Effector memory CD8-positive, alpha-beta T cell (primary cell): ENCODE measurements around the gene RPS21.
A peak's percentile ranks its signal among the peaks of the same experiment; 100 is the strongest.

Experiments used
- ATAC-seq: fragments of 150-1000 bp; cut with Tn5 transposase; replicated peaks from 2 replicates; pipeline ENCODE4 v1.10.0; 2021; ENCODE audit warnings: mild to moderate bottlenecking, moderate library complexity
- DNase-seq, 3 experiments: peaks; one replicate each; pipeline ENCODE4 v3.0.0; 2021
- H3K27ac Mint-ChIP-seq, 2 donors: one replicate each; pipeline ENCODE4 v1.8.0; 2022; ENCODE audit warnings: mild to moderate bottlenecking in 2 of 2, mixed read lengths in 2 of 2, moderate library complexity in 2 of 2
- H3K27me3 Mint-ChIP-seq, 2 donors: one replicate each; pipeline ENCODE4 v1.8.0; 2022; ENCODE audit warnings: mixed read lengths in 2 of 2
- H3K36me3 Mint-ChIP-seq: one replicate; pipeline ENCODE4 v1.8.0; 2022; ENCODE audit warnings: mild to moderate bottlenecking, moderate library complexity, mixed read lengths; ENCODE audit not compliant: insufficient read depth
- H3K4me1 Mint-ChIP-seq, 2 donors: one replicate each; pipeline ENCODE4 v1.8.0; 2022; ENCODE audit warnings: low read depth in 2 of 2, mixed read lengths in 2 of 2
- H3K4me3 Mint-ChIP-seq, 2 donors: one replicate each; pipeline ENCODE4 v1.8.0; 2022; ENCODE audit warnings: mild to moderate bottlenecking in 2 of 2, mixed read lengths in 2 of 2, moderate library complexity in 2 of 2
- H3K9me3 Mint-ChIP-seq, 2 donors: one replicate each; pipeline ENCODE4 v1.8.0; 2022; ENCODE audit warnings: mixed read lengths in 2 of 2

The RPS21 gene

DNA sequence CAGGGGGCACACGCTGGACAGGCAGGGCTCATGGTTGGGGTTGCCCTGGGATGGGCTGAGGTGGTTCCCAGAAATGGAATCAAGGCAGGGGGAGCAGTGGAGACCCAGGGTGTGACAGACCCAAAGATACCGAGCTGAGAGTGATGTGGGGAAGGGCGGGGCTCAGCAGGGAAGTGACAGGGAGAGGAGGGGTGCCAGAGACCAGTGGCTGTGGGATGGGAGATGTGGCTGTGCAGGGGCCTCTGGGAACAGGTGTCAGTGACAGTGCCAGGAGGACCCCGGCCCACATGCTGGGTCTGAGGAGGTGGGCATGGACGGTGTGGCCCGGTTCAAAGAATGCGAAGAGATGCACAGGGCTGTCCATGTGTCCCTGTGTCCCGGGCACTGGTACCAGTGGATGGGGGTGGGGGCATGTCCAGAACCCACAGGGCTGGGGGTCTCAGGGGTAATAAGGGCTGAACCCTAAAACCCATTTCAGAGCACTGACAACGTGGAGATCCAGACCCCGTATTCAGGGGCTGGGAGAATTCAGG lies 19.1 kb downstream of the RPS21 start:
- DNase-seq (no peak), ATAC-seq (no peak)
- H3K27me3 Mint-ChIP-seq, result no peaks in the 10 kb centered on the region
- H3K4me3 Mint-ChIP-seq, result peak overlapping the region; percentile 78 to 82
- peaks cover 13% of the 10 kb centered on the region for H3K36me3 Mint-ChIP-seq
- no peaks in the 10 kb centered on the region for H3K9me3 Mint-ChIP-seq
- peaks cover 16 to 31% of the 10 kb centered on the region in 2 donors for H3K4me1 Mint-ChIP-seq
- peak overlapping the region; percentile 63 to 79 for H3K27ac Mint-ChIP-seq

DNA sequence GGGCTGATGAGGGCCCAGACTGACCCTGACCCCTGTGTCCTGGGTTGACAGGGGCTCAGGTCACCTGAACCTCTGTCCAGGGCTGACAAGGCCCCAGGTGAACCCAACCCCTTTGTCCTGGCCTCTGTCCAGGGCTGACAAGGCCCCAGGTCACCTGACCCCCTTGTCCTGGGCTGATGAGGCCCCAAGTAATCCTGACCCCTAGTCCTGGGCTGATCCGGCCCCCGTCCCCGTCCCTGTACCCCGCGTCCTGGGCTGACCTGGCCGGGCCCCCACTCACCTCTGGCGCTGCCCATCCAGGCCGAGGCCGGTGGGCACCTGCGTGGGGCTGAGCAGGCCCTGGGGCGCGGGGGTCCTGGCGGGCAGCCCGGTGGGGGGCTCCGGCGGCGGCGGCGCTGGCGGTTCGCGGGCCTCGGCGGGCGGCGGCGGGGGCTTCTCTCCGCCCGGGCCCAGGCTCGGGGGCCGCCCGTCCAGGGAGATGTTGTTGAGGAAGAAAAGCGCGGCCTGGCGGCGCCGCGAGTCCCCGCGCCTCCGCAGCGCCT lies 19.8 kb downstream of the RPS21 start:
- no peak for ATAC-seq

GRCh38 chr20:62407221-62407992 lies 20.5 kb downstream of the RPS21 start, which contains the start of gene CABLES2:
CABLES2 (minus strand) TSS chr20:62407285; CDS start chr20:62407276, 9 bp downstream.
- DNase-seq, result peak; percentile 86 to 90 (median 88)
- ATAC-seq, result peak; percentile 95
- Mint-ChIP-seq H3K27me3 (no peaks in the 10 kb centered on the region), H3K9me3 (no peaks in the 10 kb centered on the region), H3K4me1 (peaks cover 16 to 30% of the 10 kb centered on the region in 2 donors), H3K4me3 (peak within 1 kb of the TSS; percentile 79 to 82), H3K36me3 (peaks cover 7% of the 10 kb centered on the region), H3K27ac (peak within 1 kb of the TSS; percentile 63 to 79)

More for the DNA sequence above, 19.8 kb downstream of the RPS21 start:
- H3K4me1 Mint-ChIP-seq, result peaks cover 16 to 30% of the 10 kb centered on the region in 2 donors
- H3K4me3 Mint-ChIP-seq, result peak overlapping the region; percentile 78 to 82
- H3K36me3 Mint-ChIP-seq, result peaks cover 7% of the 10 kb centered on the region
- H3K9me3 Mint-ChIP-seq, result no peaks in the 10 kb centered on the region
- peak overlapping the region; percentile 63 to 79 for H3K27ac Mint-ChIP-seq
- H3K27me3 Mint-ChIP-seq, result no peaks in the 10 kb centered on the region
- DNase-seq, result no peak

DNA sequence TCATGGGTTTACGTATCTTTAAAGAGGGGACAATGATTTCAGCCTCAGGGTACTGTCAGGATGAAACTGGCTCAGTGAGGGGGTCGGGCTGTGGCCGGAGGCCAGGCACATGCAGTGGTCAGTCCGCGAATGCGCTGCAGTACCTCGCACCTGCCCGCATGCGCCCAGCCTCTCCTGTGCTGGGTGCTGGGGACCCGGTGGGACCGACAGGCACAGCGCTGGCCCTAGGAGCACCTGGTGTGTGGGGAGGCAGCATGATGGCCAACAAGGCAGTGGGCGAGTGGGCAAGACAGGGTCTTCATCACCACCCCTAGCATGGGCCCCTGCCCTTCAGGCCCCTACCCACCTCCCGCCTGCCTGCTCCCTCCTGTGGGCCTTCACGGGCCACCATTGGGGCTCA lies 21.2 kb downstream of the RPS21 start:
- Mint-ChIP-seq H3K4me1 (peaks cover 16 to 30% of the 10 kb centered on the region in 2 donors), H3K27ac (no peak overlapping the region), H3K36me3 (peaks cover 7% of the 10 kb centered on the region), H3K9me3 (no peaks in the 10 kb centered on the region), H3K4me3 (peak overlapping the region; percentile 79 to 80), H3K27me3 (no peaks in the 10 kb centered on the region)
- DNase-seq (no peak), ATAC-seq (no peak)

DNA sequence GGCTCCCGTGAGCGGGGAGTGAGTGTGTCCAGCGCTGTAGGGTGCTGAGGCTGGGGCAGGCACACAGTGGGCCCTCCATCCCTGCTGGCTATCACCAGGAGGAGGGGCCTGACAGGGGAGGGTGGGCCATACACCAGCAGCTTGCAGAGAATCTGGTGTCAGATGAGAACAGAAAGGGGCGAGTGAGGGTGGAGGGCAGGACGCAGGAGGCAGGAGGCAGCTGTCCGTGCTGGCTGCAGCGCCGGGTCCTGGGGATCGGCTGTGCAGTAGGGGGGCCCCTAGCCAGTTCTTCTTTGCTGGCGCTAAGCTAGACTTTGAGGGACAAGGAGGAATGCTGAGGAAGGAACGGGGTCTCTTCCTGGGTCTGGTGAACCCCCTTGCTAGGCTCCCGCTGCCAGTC lies 21.7 kb downstream of the RPS21 start:
- ATAC-seq, result no peak
- peaks cover 7% of the 10 kb centered on the region for H3K36me3 Mint-ChIP-seq
- H3K4me3 Mint-ChIP-seq, result peak overlapping the region in 1 of 2 donors; percentile 23
- no peaks in the 10 kb centered on the region for H3K9me3 Mint-ChIP-seq
- no peak overlapping the region for H3K27ac Mint-ChIP-seq
- H3K4me1 Mint-ChIP-seq, result peaks cover 16 to 30% of the 10 kb centered on the region in 2 donors
- no peaks in the 10 kb centered on the region for H3K27me3 Mint-ChIP-seq
- no peak for DNase-seq

DNA sequence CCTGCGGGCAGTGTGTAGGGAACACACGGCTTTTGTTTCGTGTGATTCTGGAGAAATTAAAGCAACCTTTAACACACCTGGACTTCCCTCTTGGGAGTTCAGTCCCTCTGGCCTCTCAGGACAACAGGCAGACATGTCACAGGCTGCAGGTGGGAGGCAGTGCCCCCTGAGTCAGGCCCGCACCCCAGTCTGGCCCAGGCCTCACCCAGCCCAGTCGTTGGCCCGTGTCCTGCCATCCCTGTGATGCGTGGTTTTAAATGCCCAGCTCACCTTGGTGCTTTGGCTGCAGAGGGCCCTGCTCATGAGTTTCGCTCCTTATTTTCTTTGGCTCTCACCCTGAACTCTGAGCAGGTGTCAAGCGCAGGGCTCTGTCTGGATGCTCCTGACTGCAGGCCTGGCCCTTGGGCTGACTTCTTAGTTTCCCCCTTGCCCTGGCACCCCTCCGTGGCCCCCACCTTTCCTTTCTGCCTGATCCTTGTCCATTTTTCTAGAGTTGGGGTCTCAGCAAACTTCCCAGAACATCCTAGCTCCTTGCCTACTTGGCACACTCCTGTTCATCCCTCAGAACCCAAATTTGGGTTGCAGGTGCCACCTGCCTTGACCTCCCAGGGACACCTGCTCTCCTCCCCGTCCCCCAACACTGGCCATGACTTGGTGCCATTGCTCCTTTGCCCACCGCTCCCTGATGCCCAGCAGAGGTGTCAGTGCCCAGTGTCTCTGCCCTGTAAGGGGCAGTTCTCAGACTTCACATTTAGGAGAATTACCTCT lies 22.4 kb downstream of the RPS21 start:
- H3K27ac Mint-ChIP-seq, result peak overlapping the region in 1 of 2 donors; percentile 44
- H3K4me3 Mint-ChIP-seq, result peak overlapping the region in 1 of 2 donors; percentile 23
- ATAC-seq (no peak), DNase-seq (no peak)
- peaks cover 16 to 27% of the 10 kb centered on the region in 2 donors for H3K4me1 Mint-ChIP-seq
- H3K36me3 Mint-ChIP-seq, result peaks cover 7% of the 10 kb centered on the region
- H3K27me3 Mint-ChIP-seq, result no peaks in the 10 kb centered on the region
- H3K9me3 Mint-ChIP-seq, result no peaks in the 10 kb centered on the region

DNA sequence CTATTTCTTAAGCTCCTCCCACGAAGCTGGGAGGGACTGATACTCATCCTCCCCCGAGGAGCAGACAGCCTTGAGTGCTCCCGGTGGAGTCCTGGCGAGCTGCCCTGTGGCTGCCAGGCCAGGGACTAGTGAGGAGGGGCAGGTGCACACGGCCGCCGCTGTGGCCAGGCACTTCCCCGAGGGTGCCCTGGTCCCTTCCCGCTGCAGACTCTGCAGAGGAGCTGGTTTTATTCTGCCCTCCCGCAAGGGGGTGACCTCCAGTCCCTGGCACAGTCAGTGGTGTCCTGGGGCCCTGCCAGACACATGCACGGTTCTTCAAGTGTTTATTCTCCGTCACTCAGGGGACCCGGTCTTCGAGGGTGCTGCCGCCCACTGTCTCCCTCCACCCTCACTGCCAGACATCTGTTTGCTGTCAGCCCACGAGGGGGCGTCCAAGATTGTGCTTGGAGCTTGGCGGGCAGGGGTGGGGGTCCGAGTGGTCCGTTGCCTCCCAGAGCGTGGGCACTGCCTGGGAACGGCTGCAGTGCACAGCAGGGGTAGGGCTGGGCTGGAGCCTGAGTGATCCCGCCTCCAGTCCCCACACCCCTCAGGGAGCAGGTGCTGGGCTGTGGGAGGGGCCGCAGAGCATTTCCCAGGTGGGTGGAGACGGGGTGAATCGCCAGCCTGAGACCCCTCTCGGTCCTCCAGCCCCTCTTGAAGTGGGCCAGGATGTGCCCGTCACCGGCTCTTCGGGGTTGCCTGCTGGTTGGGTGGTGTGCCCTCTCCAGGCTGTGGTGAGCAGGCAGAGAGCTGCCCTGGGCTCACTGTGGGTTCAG lies 23.2 kb downstream of the RPS21 start:
- Mint-ChIP-seq H3K9me3 (no peaks in the 10 kb centered on the region), H3K4me3 (peak overlapping the region in 1 of 2 donors; percentile 34), H3K27me3 (no peaks in the 10 kb centered on the region), H3K4me1 (peaks cover 16 to 23% of the 10 kb centered on the region in 2 donors), H3K27ac (peak overlapping the region in 1 of 2 donors; percentile 44), H3K36me3 (peaks cover 7% of the 10 kb centered on the region)
- DNase-seq (no peak), ATAC-seq (no peak)

DNA sequence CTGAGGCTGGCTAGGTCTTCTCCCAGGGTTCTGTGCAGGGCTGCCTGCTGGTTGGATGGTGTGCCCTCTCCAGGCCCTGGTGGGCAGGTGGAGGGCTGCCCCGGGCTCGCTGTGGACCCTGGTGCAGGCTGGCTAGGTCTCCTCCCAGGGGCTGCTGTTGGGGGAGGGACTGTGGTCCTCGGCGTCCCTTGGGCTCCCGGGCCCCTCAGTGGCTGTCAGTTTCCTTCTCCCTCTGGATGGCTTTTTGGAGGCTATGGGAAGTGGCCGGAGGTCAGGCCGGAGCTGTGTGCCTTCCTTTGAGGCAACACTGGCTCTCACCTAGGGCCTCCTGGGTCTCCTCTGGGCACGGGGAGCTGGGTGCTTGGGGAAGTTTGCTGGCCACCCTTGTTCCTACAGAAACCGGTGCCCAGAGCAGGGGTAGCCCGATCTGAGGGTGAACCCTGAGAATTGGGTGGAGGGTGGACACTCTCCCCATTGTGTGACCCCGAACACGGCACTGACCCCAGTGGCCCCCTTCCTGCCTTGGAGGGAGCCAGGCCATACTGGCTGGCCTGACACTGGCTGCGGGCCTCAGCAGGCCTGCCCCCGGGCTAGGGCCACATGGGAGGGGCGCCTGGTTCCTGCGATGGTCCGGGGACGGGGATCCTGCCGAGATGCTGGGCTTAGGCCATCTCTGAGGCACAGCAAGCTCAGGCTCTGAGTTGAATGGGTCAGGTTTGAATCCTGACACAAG lies 24.0 kb downstream of the RPS21 start:
- Mint-ChIP-seq H3K4me1 (peaks cover 8 to 16% of the 10 kb centered on the region in 2 donors), H3K27me3 (no peaks in the 10 kb centered on the region), H3K36me3 (peaks cover 7% of the 10 kb centered on the region), H3K4me3 (no peak overlapping the region), H3K27ac (no peak overlapping the region), H3K9me3 (no peaks in the 10 kb centered on the region)
- DNase-seq, result no peak
- ATAC-seq, result no peak

DNA sequence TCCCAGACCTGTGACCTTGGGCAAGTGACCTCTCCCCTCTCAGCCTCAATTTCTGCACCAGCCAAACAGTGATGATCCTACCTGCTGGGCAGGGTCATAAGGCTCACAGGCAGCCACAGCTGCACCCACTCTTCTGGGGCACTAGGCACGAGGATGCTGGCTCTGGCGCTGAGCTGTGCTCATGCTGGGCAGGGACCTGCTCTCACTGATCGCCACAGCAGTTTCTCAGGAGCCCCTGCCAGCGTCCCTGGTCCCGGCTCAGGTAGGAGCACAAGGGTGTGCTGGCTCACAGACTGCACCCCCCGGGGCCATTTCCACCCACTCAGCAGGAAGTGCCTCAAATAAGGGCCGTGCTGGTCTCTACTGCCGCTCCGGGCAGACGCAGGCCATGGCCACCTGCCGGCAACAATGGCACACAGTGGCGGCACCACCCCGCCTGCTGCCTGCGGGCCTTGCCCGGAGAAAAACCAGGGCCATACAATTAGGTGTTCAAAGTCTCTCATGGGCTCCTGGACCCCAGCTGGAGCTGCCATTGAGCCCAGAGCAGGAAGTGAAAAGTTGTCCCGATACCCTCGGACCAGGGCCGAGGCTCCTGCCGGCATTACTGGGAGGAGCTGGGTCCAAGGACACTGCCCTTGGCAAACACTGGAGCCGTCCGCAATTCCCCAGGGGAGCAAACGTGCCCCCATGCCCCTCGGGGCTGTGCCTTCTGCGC lies 24.7 kb downstream of the RPS21 start:
- Mint-ChIP-seq H3K4me1 (peaks cover 4 to 12% of the 10 kb centered on the region in 2 donors), H3K27ac (no peak overlapping the region), H3K4me3 (no peak overlapping the region), H3K36me3 (peaks cover 7% of the 10 kb centered on the region), H3K27me3 (no peaks in the 10 kb centered on the region), H3K9me3 (no peaks in the 10 kb centered on the region)
- DNase-seq (no peak), ATAC-seq (no peak)

GRCh38 chr20:62412194-62413024 lies 25.5 kb downstream of the RPS21 start:
- H3K27ac Mint-ChIP-seq, result no peak overlapping the region
- H3K4me1 Mint-ChIP-seq, result peaks cover 4 to 10% of the 10 kb centered on the region in 2 donors
- H3K36me3 Mint-ChIP-seq, result peaks cover 3% of the 10 kb centered on the region
- no peaks in the 10 kb centered on the region for H3K9me3 Mint-ChIP-seq
- H3K27me3 Mint-ChIP-seq, result no peaks in the 10 kb centered on the region
- no peak for ATAC-seq
- no peak for DNase-seq
- H3K4me3 Mint-ChIP-seq, result no peak overlapping the region

- no peak overlapping the region for H3K27ac Mint-ChIP-seq
Observed at GRCh38 chr20:62413025-62413570, 26.2 kb downstream of the RPS21 start.

More at GRCh38 chr20:62413025-62413570, 26.2 kb downstream of the RPS21 start:
- Mint-ChIP-seq H3K4me3 (no peak overlapping the region), H3K36me3 (peaks cover 3% of the 10 kb centered on the region), H3K9me3 (no peaks in the 10 kb centered on the region), H3K4me1 (peaks cover 0 to 8% of the 10 kb centered on the region in 2 donors), H3K27me3 (no peaks in the 10 kb centered on the region)
- DNase-seq (no peak), ATAC-seq (no peak)
